ENCODE measurements around the gene MBLAC1.
A peak's percentile ranks its signal among the peaks of the same experiment; 100 is the strongest.

Gene MBLAC1

DNA sequence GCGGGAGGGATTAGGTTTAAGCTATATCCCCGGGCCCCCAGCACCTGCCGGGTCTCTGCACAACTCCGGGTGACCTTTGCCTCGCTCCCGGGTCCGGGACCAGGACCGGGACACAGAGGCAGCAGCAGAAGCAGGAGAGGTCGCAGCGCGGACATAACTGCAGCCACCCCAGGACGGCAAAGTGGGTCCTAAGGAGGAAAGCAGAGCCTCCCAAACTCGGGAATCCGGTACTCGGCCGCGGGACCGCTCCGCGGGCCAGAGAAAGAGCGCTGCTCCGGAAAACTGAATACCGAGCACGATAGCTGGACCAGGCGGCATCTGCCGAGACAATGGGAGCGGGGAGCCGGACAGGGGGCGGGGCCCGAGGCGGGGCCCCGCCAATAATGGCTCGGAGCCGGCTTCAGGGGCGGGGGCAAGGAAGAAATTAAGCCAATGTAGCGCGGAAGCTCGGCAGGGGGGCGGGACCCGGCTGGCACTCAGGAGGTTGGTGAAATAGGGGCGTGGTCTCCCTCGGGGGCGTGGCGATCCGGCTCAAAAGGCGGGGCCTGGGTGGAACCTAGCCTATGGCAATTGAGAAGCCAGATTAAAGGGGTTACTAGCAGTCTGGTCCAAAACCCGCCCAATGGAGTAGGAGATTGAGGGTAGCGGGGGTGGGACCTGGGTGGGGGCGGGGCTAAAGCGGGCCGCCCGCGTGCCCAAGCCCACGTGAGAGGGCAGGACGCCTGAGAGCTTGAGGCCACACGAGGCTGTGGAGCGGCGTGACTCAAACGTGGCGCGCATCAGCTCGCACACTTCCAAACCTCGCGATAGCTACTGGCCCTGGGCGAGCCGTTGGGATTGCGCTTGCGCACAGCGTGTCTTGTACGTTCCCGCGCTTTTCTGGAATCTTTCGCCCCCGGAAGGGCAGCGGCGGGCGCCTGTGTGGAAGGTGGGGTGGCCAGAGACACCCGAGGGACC, 50.6 kb downstream of the MBLAC1 start, which contains the start of the genes GPC2 and STAG3:
GPC2 (minus strand) TSS at position 337 of the 957 bp plus-strand sequence; CDS start at position 155, 182 bp downstream.
STAG3 (plus strand) TSS at position 874 of the 957 bp plus-strand sequence. CDS start 2,639 bp downstream, outside the sequence.
- peak within 1 kb of the TSS; percentile 76 for H3K4me3 Mint-ChIP-seq
- H3K4me1 Mint-ChIP-seq (ENCODE audit: low read depth), result peaks cover 43% of the 10 kb centered on the region
- H3K27me3 Mint-ChIP-seq, result no peaks in the 10 kb centered on the region
- H3K36me3 Mint-ChIP-seq, result peaks cover 3% of the 10 kb centered on the region
- H3K27ac Mint-ChIP-seq, result no peak within 1 kb of the TSS
- no peaks in the 10 kb centered on the region for H3K9me3 Mint-ChIP-seq (ENCODE audit: low read depth)
